ENCODE measurements around the gene DHX57.

DHX57 gene

GRCh38 chr2:38875576-38876367, at the start of gene DHX57, which contains the start of gene MORN2:
Gene DHX57 (minus strand): TSS chr2:38875934. CDS start chr2:38868405, 7,529 bp downstream.
Gene MORN2 (plus strand): TSS chr2:38875976.
- in situ Hi-C loops (cut with HindIII; ENCODE audit: low sequenced_read_pairs), result no loop called here

GRCh38 chr2:38922902-38923301, 47.2 kb upstream of the DHX57 start:
- in situ Hi-C loops (cut with HindIII; ENCODE audit: low sequenced_read_pairs), result no loop called here

- in situ Hi-C loops (cut with HindIII; ENCODE audit: low sequenced_read_pairs), result no loop called here
These were observed 46.7 kb upstream of the DHX57 start for GRCh38 chr2:38922389-38922788.

- in situ Hi-C loops (cut with HindIII; ENCODE audit: low sequenced_read_pairs), result no loop called here
These were observed 36.9 kb upstream of the DHX57 start for GRCh38 chr2:38912619-38913018.

- in situ Hi-C loops (cut with HindIII; ENCODE audit: low sequenced_read_pairs), result no loop called here
These were observed 35.5 kb upstream of the DHX57 start for GRCh38 chr2:38911191-38911590.

GRCh38 chr2:38909872-38910271, 34.1 kb upstream of the DHX57 start:
- in situ Hi-C loops (cut with HindIII; ENCODE audit: low sequenced_read_pairs), result no loop called here

GRCh38 chr2:38907743-38908562, 32.2 kb upstream of the DHX57 start:
- in situ Hi-C loops (cut with HindIII; ENCODE audit: low sequenced_read_pairs), result no loop called here

GRCh38 chr2:38907242-38907641, 31.5 kb upstream of the DHX57 start:
- in situ Hi-C loops (cut with HindIII; ENCODE audit: low sequenced_read_pairs), result no loop called here

- in situ Hi-C loops (cut with HindIII; ENCODE audit: low sequenced_read_pairs), result no loop called here
These were observed 29.5 kb upstream of the DHX57 start for GRCh38 chr2:38905251-38905650.

GRCh38 chr2:38900726-38901125, 25.0 kb upstream of the DHX57 start:
- in situ Hi-C loops (cut with HindIII; ENCODE audit: low sequenced_read_pairs), result no loop called here

- in situ Hi-C loops (cut with HindIII; ENCODE audit: low sequenced_read_pairs), result no loop called here
These were observed 22.5 kb upstream of the DHX57 start for GRCh38 chr2:38898256-38898655.

- in situ Hi-C loops (cut with HindIII; ENCODE audit: low sequenced_read_pairs), result no loop called here
These were observed 17.1 kb upstream of the DHX57 start for GRCh38 chr2:38892819-38893218.

GRCh38 chr2:38889575-38889974, 13.8 kb upstream of the DHX57 start, which contains the start of gene ARHGEF33:
Gene ARHGEF33 (plus strand): TSS chr2:38889875. CDS start chr2:38919448, 29,573 bp downstream.
- in situ Hi-C loops (cut with HindIII; ENCODE audit: low sequenced_read_pairs), result no loop called here

- in situ Hi-C loops (cut with HindIII; ENCODE audit: low sequenced_read_pairs), result no loop called here
These were observed 13.3 kb upstream of the DHX57 start for GRCh38 chr2:38889045-38889444.

- in situ Hi-C loops (cut with HindIII; ENCODE audit: low sequenced_read_pairs), result no loop called here
These were observed 12.3 kb upstream of the DHX57 start for GRCh38 chr2:38887902-38888554.

GRCh38 chr2:38887347-38887746, 11.6 kb upstream of the DHX57 start:
- in situ Hi-C loops (cut with HindIII; ENCODE audit: low sequenced_read_pairs), result no loop called here

GRCh38 chr2:38886063-38886462, 10.3 kb upstream of the DHX57 start:
- in situ Hi-C loops (cut with HindIII; ENCODE audit: low sequenced_read_pairs), result no loop called here

- in situ Hi-C loops (cut with HindIII; ENCODE audit: low sequenced_read_pairs), result no loop called here
These were observed 673 bp upstream of the DHX57 start for GRCh38 chr2:38876407-38876806.

- in situ Hi-C loops (cut with HindIII; ENCODE audit: low sequenced_read_pairs), result no loop called here
These were observed 533 bp downstream of the DHX57 start for GRCh38 chr2:38875227-38875575.

- in situ Hi-C loops (cut with HindIII; ENCODE audit: low sequenced_read_pairs), result no loop called here
These were observed 2.0 kb downstream of the DHX57 start for GRCh38 chr2:38873763-38874162.

- in situ Hi-C loops (cut with HindIII; ENCODE audit: low sequenced_read_pairs), result no loop called here
These were observed 4.3 kb downstream of the DHX57 start for GRCh38 chr2:38871432-38871831.
